ENCODE measurements around the gene CPB1.

The CPB1 gene

DNA sequence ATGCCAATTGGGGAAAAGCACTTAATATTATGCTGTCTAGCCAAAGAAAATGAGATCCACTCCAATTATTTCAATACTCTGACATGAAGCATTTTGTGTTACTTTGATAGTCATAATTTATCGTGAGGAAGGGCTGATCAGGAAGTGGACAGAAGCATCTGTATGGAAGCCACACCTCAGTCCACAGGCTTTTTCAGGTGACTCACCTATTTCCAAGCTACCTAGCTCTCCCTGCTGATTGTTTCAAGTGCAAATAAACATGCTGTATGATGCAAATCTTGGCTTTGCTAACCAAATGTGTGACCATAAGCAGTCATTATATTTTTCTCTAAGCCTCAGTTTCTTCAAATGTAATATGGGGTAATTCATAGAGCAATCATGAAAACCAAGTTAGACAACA lies 30.8 kb upstream of the CPB1 start:
- FAIRE-seq (no peak), DNase-seq (ENCODE audit: insufficient read length, low spot score) (no peak)
- TF ChIP-seq TAF1 (IDR thresholded peaks at IDR 0.05; ENCODE audit: low read depth, low read length) (no peak), POLR2A (IDR thresholded peaks at IDR 0.05; ENCODE audit: low read depth, low read length) (no peak), POLR2AphosphoS5 (IDR thresholded peaks at IDR 0.05; ENCODE audit: low read depth, low read length) (no peak), SPI1 (IDR thresholded peaks at IDR 0.05; ENCODE audit: low read depth, low read length) (no peak), POU2F2 (IDR thresholded peaks at IDR 0.05; ENCODE audit: low read depth, low read length) (no peak), PAX5 (IDR thresholded peaks at IDR 0.05; ENCODE audit: insufficient read depth, low read length, severe bottlenecking) (no peak)

GRCh38 chr3:148797795-148798194 lies 29.8 kb upstream of the CPB1 start:
- DNase-seq (ENCODE audit: insufficient read length, low spot score) (no peak), FAIRE-seq (no peak)
- TF ChIP-seq TAF1 (IDR thresholded peaks at IDR 0.05; ENCODE audit: low read depth, low read length) (no peak), POLR2AphosphoS5 (IDR thresholded peaks at IDR 0.05; ENCODE audit: low read depth, low read length) (no peak), POU2F2 (IDR thresholded peaks at IDR 0.05; ENCODE audit: low read depth, low read length) (no peak), POLR2A (IDR thresholded peaks at IDR 0.05; ENCODE audit: low read depth, low read length) (no peak), SPI1 (IDR thresholded peaks at IDR 0.05; ENCODE audit: low read depth, low read length) (no peak), PAX5 (IDR thresholded peaks at IDR 0.05; ENCODE audit: insufficient read depth, low read length, severe bottlenecking) (no peak)

GRCh38 chr3:148800414-148800813 lies 27.2 kb upstream of the CPB1 start:
- DNase-seq (ENCODE audit: insufficient read length, low spot score) (no peak), FAIRE-seq (no peak)
- TF ChIP-seq POLR2AphosphoS5 (IDR thresholded peaks at IDR 0.05; ENCODE audit: low read depth, low read length) = no peak
- no peak for TF ChIP-seq SPI1 (IDR thresholded peaks at IDR 0.05; ENCODE audit: low read depth, low read length)
- TF ChIP-seq TAF1 (IDR thresholded peaks at IDR 0.05; ENCODE audit: low read depth, low read length) = no peak
- TF ChIP-seq PAX5 (IDR thresholded peaks at IDR 0.05; ENCODE audit: insufficient read depth, low read length, severe bottlenecking) = no peak
- TF ChIP-seq POU2F2 (IDR thresholded peaks at IDR 0.05; ENCODE audit: low read depth, low read length) = no peak
- TF ChIP-seq POLR2A (IDR thresholded peaks at IDR 0.05; ENCODE audit: low read depth, low read length) = no peak

DNA sequence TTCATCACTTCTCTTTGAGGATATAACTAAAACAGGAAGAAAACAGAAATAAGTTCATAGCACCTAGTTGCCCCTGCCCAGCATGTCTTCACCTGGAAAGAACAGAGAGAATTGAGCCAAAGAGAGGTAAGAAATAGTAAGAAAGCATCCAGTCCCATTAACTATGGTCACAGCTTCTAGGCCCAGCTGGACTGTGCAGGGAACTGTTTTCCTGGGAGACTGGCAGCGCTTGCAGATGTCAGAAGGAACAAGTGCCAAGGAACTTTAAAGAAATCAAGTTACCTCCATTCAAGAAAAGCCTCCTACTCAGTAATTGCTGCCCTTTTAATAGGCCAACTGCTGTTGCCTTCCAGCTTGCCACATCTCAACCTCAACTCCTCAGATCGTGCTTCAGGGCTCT lies 17.8 kb upstream of the CPB1 start:
- TF ChIP-seq POLR2A (IDR thresholded peaks at IDR 0.05; ENCODE audit: low read depth, low read length) (no peak), POLR2AphosphoS5 (IDR thresholded peaks at IDR 0.05; ENCODE audit: low read depth, low read length) (no peak), TAF1 (IDR thresholded peaks at IDR 0.05; ENCODE audit: low read depth, low read length) (no peak), PAX5 (IDR thresholded peaks at IDR 0.05; ENCODE audit: insufficient read depth, low read length, severe bottlenecking) (no peak), SPI1 (IDR thresholded peaks at IDR 0.05; ENCODE audit: low read depth, low read length) (no peak), POU2F2 (IDR thresholded peaks at IDR 0.05; ENCODE audit: low read depth, low read length) (no peak)
- no peak for FAIRE-seq
- no peak for DNase-seq (ENCODE audit: insufficient read length, low spot score)

DNA sequence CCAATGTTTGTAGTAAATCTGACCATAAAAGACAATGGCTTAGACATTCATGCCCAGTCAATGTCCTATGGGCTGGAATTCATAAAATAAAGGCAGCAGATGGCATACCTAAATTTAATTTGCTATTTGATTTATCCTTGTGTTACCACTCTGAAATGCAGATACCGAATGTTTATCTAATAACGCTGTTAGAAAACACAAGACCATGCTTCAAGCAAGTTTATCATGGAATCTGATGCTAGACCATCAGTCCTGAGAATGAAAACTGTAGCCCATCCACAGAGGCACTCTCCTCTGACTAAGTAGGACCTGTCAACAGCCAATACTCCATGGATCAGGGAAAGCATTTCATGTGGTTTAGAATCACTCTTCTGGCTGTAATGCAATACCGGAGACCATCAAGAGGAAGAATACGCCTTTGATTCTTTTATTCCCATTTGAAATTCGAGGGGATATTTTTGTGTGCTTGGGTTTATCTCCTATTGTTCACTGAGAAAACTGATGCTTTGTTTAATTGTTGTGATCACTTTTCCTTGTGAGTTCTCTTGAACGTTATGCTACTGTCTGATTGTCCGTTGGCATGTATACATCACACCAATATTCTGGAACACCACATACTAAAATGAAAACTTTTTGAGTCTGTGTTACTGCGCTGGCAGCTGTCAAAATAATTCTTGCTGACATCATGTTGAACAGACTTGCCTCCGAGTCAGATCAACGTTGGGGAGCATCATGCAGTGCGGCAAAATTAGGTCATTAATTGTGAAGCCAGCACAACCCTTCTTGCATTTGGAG lies 12.1 kb upstream of the CPB1 start:
- TF ChIP-seq POU2F2 (IDR thresholded peaks at IDR 0.05; ENCODE audit: low read depth, low read length) (no peak), POLR2AphosphoS5 (IDR thresholded peaks at IDR 0.05; ENCODE audit: low read depth, low read length) (no peak)
- FAIRE-seq = no peak
- no peak for DNase-seq (ENCODE audit: insufficient read length, low spot score)

- no peak for FAIRE-seq
- no peak for TF ChIP-seq POLR2AphosphoS5 (IDR thresholded peaks at IDR 0.05; ENCODE audit: low read depth, low read length)
- no peak for TF ChIP-seq POU2F2 (IDR thresholded peaks at IDR 0.05; ENCODE audit: low read depth, low read length)
- no peak for DNase-seq (ENCODE audit: insufficient read length, low spot score)
These were observed 11.2 kb upstream of the CPB1 start for GRCh38 chr3:148816427-148816826.

GRCh38 chr3:148816981-148817525 lies 10.6 kb upstream of the CPB1 start:
- FAIRE-seq = no peak
- TF ChIP-seq POU2F2 (IDR thresholded peaks at IDR 0.05; ENCODE audit: low read depth, low read length) = no peak
- no peak for TF ChIP-seq POLR2A (IDR thresholded peaks at IDR 0.05; ENCODE audit: low read depth, low read length)
- TF ChIP-seq PAX5 (IDR thresholded peaks at IDR 0.05; ENCODE audit: insufficient read depth, low read length, severe bottlenecking) = no peak
- no peak for TF ChIP-seq POLR2AphosphoS5 (IDR thresholded peaks at IDR 0.05; ENCODE audit: low read depth, low read length)
- TF ChIP-seq TAF1 (IDR thresholded peaks at IDR 0.05; ENCODE audit: low read depth, low read length) = no peak
- no peak for TF ChIP-seq SPI1 (IDR thresholded peaks at IDR 0.05; ENCODE audit: low read depth, low read length)

GRCh38 chr3:148820361-148821245 lies 7.0 kb upstream of the CPB1 start:
- TF ChIP-seq POLR2AphosphoS5 (IDR thresholded peaks at IDR 0.05; ENCODE audit: low read depth, low read length) = no peak
- DNase-seq (ENCODE audit: insufficient read length, low spot score) = no peak
- FAIRE-seq = no peak

More at GRCh38 chr3:148816981-148817525, 10.6 kb upstream of the CPB1 start:
- no peak for DNase-seq (ENCODE audit: insufficient read length, low spot score)

DNA sequence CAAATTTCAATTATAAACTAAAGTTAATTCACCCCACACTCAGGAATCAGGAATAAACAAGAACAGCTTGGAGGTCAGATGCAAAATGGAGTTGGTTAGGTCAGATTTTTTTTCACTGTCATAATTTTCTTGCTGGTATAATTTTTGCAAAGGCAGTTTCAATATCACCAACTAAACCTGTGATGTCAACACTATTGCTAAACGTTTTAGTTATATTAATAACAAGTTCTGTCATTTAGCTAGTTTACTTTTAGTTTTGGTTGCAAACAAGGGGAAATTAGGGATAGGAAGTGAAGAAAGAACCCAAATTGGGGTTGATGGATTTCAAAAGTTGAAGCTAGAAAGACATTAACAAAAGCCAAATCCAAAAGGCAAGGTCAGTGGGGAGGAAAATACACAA lies 4.6 kb upstream of the CPB1 start:
- FAIRE-seq = no peak
- DNase-seq (ENCODE audit: insufficient read length, low spot score) = no peak
- TF ChIP-seq POU2F2 (IDR thresholded peaks at IDR 0.05; ENCODE audit: low read depth, low read length) (no peak), POLR2A (IDR thresholded peaks at IDR 0.05; ENCODE audit: low read depth, low read length) (no peak), POLR2AphosphoS5 (IDR thresholded peaks at IDR 0.05; ENCODE audit: low read depth, low read length) (no peak), SPI1 (IDR thresholded peaks at IDR 0.05; ENCODE audit: low read depth, low read length) (no peak), TAF1 (IDR thresholded peaks at IDR 0.05; ENCODE audit: low read depth, low read length) (no peak), PAX5 (IDR thresholded peaks at IDR 0.05; ENCODE audit: insufficient read depth, low read length, severe bottlenecking) (no peak)

Data from GM12891 (cell line).